Activated T-cell treated with anti-CD3 and anti-CD28 coated beads, Interleukin-2, amount 50 U/mL, for 1 hour (primary cell): ENCODE results near the gene ASCL1.

Experiments
- DNase-seq: peaks from one replicate; pipeline ENCODE4 v3.0.0-alpha.2; 2020

The ASCL1 gene

DNA sequence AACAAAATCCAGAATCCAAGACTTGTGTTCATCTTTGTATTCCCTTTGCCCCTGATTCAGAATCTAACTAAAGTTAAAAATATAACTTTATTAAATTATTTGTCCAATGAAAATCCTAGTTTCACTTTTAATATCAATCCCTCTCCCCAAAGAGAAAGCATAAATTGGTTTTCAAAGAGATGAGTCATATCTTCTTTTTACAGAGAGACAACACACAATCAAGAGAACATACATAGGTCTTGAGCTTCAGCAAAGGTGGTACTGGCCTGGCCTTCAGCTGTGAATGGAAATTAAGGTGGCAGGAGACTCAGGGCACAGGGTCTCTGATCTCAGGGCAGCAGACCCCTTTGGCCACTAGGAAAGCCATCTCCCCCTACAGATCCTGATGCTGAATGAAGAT lies 4.3 kb upstream of the ASCL1 start:
- no peak for DNase-seq

GRCh38 chr12:102954134-102954533 lies 3.3 kb upstream of the ASCL1 start:
- DNase-seq, result no peak

DNA sequence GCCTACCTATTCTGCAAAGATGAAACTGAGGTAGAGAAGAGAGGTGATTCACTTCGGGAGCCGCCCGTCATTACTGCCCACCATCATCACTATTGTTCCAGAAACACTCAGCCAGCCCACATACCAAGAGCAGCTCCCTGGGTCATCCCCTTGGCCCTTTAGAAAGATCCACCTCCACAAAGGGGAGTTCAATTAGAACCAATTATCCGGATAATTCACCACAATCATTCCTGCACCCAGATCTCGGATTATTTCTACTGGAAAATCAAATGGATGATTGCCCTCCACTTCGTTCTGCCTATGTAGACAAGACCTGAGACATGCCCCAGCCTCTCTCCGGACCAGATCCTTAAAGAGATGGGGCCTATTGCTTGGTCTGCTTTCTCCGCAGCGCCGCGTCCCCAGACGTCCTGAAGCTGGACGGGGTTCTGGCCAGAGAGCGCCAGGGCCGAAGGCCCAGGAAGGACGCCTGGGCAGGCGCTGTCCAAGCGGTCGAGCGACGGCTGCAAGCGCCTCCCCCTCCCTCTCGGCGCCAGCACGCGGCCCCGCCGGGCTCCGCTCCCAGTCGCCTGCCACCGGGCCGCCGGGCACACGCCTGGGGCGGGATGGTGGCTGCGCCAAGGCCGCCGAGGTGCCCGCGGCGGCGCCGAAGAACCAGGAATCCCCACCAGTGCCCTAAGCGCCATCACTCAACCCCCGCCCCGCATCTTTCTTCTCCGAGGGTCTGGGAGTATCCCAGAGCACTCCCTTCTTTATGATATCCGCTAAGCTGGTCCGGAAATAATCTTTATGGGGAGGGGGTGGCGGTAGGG lies 1.3 kb upstream of the ASCL1 start:
- no peak for DNase-seq

- DNase-seq, result no peak
Measured at GRCh38 chr12:102956738-102957327, 641 bp upstream of the ASCL1 start.

DNA sequence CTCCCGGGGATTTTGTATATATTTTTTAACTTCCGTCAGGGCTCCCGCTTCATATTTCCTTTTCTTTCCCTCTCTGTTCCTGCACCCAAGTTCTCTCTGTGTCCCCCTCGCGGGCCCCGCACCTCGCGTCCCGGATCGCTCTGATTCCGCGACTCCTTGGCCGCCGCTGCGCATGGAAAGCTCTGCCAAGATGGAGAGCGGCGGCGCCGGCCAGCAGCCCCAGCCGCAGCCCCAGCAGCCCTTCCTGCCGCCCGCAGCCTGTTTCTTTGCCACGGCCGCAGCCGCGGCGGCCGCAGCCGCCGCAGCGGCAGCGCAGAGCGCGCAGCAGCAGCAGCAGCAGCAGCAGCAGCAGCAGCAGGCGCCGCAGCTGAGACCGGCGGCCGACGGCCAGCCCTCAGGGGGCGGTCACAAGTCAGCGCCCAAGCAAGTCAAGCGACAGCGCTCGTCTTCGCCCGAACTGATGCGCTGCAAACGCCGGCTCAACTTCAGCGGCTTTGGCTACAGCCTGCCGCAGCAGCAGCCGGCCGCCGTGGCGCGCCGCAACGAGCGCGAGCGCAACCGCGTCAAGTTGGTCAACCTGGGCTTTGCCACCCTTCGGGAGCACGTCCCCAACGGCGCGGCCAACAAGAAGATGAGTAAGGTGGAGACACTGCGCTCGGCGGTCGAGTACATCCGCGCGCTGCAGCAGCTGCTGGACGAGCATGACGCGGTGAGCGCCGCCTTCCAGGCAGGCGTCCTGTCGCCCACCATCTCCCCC lies 777 bp downstream of the ASCL1 start:
- DNase-seq, result no peak

- DNase-seq, result no peak
Measured at GRCh38 chr12:102958830-102959176, 1.3 kb downstream of the ASCL1 start.

DNA sequence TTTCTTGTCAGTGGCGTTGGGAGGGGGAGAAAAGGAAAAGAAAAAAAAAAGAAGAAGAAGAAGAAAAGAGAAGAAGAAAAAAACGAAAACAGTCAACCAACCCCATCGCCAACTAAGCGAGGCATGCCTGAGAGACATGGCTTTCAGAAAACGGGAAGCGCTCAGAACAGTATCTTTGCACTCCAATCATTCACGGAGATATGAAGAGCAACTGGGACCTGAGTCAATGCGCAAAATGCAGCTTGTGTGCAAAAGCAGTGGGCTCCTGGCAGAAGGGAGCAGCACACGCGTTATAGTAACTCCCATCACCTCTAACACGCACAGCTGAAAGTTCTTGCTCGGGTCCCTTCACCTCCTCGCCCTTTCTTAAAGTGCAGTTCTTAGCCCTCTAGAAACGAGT lies 1.9 kb downstream of the ASCL1 start:
- no peak for DNase-seq

GRCh38 chr12:102960766-102961465 lies 3.4 kb downstream of the ASCL1 start:
- DNase-seq, result no peak

- no peak for DNase-seq
Measured at GRCh38 chr12:102961466-102961855, 4.0 kb downstream of the ASCL1 start.

DNA sequence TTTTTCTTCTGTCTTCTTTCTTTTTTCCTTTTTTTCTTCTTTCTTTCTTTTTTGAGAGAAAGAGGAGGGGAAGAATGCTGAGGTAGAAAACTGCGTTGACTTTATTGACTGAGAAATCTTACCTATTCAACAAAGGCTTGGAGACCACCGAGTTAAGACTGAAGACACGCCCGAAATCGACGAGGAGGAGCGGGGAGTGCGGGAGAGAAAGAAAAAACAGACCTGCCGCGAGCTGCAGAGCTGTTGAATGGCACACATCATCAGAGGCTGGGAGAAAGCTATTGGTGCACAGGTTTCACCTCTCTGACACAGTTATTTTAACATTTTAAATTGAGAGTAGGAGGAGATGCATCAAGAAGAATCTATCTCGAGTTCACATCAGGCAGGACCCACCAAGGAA lies 5.1 kb downstream of the ASCL1 start:
- no peak for DNase-seq

DNA sequence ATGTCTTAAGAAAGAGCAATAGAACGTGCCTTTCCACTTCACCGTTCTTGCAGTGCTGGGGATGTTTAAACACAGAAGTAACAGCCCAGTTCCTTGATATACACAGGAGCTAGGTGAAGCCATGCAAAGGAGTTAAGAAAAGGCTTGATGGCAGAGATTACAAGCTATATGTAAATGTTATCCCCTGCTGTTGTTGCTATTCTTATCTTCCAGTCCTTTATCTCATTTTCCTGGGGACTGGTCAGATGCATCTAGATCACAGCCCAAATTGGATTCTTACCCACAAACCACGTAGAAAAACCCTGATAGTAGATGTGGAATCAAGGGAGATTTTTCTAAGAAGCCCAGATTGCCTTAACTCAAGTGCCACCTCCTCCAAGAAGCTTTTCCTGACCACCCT lies 5.5 kb downstream of the ASCL1 start:
- no peak for DNase-seq

DNA sequence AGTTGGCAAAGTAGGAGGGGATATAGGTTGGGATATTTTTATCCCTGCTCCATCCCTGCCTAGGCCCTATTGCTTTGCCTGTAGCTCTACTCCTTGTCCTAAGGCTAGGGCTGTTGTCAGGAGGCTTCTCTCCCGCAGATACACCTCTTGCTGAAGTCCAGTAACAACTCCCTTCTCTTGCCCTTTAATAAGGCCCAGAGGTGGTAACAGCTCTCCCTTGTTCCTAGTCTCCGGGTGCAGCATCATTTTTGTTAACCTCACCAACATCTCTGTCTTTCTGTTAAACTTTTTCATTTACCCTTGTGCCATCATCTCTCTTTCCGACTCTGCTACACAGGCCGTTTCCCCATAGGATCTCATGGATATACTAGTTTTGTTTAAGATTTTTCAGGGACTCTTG lies 6.3 kb downstream of the ASCL1 start:
- no peak for DNase-seq

- DNase-seq, result no peak
Measured at GRCh38 chr12:102964872-102965271, 7.4 kb downstream of the ASCL1 start.

GRCh38 chr12:102965281-102966155 lies 8.0 kb downstream of the ASCL1 start:
- no peak for DNase-seq

- DNase-seq, result no peak
Measured at GRCh38 chr12:102966200-102966863, 8.9 kb downstream of the ASCL1 start.

- no peak for DNase-seq
Measured at GRCh38 chr12:102970780-102971179, 13.3 kb downstream of the ASCL1 start.

DNA sequence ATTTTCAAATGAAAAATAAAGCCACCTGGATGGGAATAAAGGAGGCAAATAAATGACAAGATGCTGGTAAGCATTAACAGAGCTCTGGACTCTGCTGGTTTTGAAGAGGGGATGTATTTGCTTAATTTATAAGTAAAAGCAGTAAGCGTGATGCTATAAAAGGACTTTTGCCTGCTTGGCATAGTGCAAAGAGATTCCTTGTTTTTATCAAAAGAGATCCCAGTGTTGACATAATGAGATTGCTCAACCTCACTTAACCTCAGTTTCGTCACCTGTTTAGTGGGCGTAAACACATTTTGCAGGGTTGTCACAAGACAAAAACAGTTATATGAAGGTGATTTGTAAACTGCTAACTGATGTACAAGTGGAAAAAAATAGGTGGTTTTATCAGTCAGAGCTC lies 13.8 kb downstream of the ASCL1 start:
- DNase-seq, result no peak

DNA sequence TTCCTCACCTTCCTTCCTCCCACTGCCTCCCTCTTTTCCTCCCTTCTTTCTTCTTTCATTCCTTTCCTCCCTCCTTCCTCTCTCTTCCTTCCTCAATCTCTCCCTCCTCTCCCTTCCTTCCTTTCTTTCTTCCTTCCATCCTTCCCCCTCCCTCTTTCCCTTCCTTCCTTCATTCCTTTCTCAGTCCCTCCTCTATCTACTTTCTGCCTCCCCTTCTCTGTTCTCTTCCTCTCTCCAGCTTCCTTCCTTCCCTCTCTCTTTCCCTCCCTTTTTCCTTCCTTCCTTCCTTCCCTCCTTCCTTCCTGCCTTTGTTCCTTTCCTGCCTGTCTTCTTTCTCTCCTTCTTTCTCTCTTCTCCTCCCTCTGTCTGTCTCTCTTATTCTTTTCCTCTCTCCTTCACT lies 16.1 kb downstream of the ASCL1 start:
- no peak for DNase-seq

- no peak for DNase-seq
Measured at GRCh38 chr12:102976609-102977280, 19.3 kb downstream of the ASCL1 start.

- no peak for DNase-seq
Measured at GRCh38 chr12:102977945-102978706, 20.7 kb downstream of the ASCL1 start.

DNA sequence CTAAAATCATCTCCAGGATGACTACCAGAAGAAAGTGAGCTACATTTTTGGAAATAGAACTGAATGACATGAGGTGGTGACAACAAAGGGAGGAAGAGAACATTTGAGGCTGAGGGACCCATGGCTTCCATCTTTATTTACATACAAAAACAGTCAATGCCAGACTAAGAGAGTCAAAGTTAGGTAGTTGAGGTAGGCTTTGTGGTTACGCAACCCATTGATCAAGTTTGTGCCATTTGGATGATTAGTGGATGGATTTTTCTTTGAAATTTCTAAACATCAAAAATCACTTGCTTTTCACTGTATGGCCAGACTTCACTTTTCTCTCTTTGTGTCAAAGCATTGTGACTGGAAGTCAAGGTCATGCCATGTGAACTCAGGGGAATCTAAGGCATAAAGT lies 22.9 kb downstream of the ASCL1 start:
- no peak for DNase-seq
